MM.1S (cell line): ENCODE data around the gene TMC1.

Experiments
- DNase-seq: peaks from one replicate; pipeline ENCODE4 v3.0.0-alpha.2; 2015
- H2AFZ ChIP-seq: fragments of 300-600 bp; sonication (generic); 2 replicates; pipeline ENCODE4 v1.6.0; 2016; ENCODE audit warnings: antibody characterized with exemption, low read length
- H3F3A ChIP-seq: fragments of 300-600 bp; sonication (generic); 2 replicates; pipeline ENCODE4 v1.6.1; 2016; ENCODE audit warnings: mild to moderate bottlenecking, antibody characterized with exemption, low read length, moderate library complexity, mixed read lengths; ENCODE audit not compliant: insufficient read depth
- H3K27ac ChIP-seq: fragments of 300-600 bp; sonication (generic); 2 replicates; pipeline ENCODE4 v1.5.1; 2016; ENCODE audit warnings: mild to moderate bottlenecking, low read length
- H3K27me3 ChIP-seq: fragments of 300-600 bp; sonication (generic); replicated peaks from 2 replicates; pipeline ENCODE4 v1.6.0; 2016; ENCODE audit warnings: low read length; ENCODE audit not compliant: insufficient read depth
- H3K36me3 ChIP-seq: fragments of 300-600 bp; sonication (generic); replicated peaks from 2 replicates; pipeline ENCODE4 v1.6.1; 2016; ENCODE audit warnings: mild to moderate bottlenecking, low read length, mixed read lengths; ENCODE audit not compliant: insufficient read depth
- H3K4me1 ChIP-seq: fragments of 300-600 bp; sonication (generic); 2 replicates; pipeline ENCODE4 v1.6.1; 2016; ENCODE audit warnings: low read length, mixed read lengths
- H3K4me2 ChIP-seq: fragments of 300-600 bp; sonication (generic); 2 replicates; pipeline ENCODE4 v1.6.0; 2016; ENCODE audit warnings: low read depth, low read length
- H3K4me3 ChIP-seq: fragments of 300-600 bp; sonication (generic); 2 replicates; pipeline ENCODE4 v1.5.1; 2016; ENCODE audit warnings: low read length, mixed read lengths
- H3K79me2 ChIP-seq: fragments of 300-600 bp; sonication (generic); 2 replicates; pipeline ENCODE4 v1.6.1; 2016; ENCODE audit warnings: mixed run types, low read length, mixed read lengths
- H3K9ac ChIP-seq: fragments of 300-600 bp; sonication (generic); 2 replicates; pipeline ENCODE4 v1.6.1; 2016; ENCODE audit warnings: low read length, mixed read lengths
- H3K9me2 ChIP-seq: fragments of 300-600 bp; sonication (generic); replicated peaks from 2 replicates; pipeline ENCODE4 v1.6.1; 2016; ENCODE audit warnings: mild to moderate bottlenecking, low read length, mixed read lengths; ENCODE audit not compliant: insufficient read depth
- H3K9me3 ChIP-seq: fragments of 300-600 bp; sonication (generic); replicated peaks from 2 replicates; pipeline ENCODE4 v1.6.1; 2016; ENCODE audit warnings: mild to moderate bottlenecking, low read length, mixed read lengths; ENCODE audit not compliant: insufficient read depth
- H4K20me1 ChIP-seq: fragments of 300-600 bp; sonication (generic); 2 replicates; pipeline ENCODE4 v1.6.1; 2016; ENCODE audit warnings: mild to moderate bottlenecking, low read length, moderate library complexity, mixed read lengths; ENCODE audit not compliant: insufficient read depth
- EZH2 ChIP-seq: fragments of 300-600 bp; sonication (generic); optimal IDR thresholded peaks from 2 replicates; pipeline ENCODE3; 2017; ENCODE audit warnings: low read depth, mild to moderate bottlenecking, antibody characterized with exemption, low read length, mixed read lengths
- EZH2phosphoT487 ChIP-seq: fragments of 300-600 bp; sonication (generic); IDR thresholded peaks from 2 replicates; pipeline ENCODE4 v1.6.1; 2018; ENCODE audit warnings: antibody characterized with exemption, low read length
- TF ChIP-seq, protein P1 (sequence below): fragments of 300-600 bp; sonication (generic); IDR thresholded peaks from 2 replicates; pipeline ENCODE4 v1.5.1; 2016; ENCODE audit warnings: antibody characterized with exemption, low read length, mixed read lengths

TMC1 gene

DNA sequence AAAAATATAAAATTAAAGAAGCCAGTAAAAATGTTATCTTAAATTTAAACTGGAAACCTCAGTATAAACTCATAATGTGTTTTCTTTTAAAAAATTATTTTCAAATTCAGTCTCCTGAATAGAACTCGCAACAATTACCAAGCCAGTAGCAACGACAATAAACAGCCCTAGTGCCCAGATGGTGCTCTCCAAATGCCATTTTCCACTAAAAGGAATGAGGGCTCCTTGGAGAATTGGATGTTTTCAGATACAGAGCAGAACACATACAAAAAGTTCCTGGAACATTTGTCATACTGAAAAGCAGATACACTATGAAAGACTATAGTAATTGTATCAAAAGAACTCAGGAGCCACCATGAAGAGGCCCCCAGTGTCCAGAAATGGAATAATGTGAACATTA is 97.4 kb downstream of the TMC1 start:
- TF ChIP-seq, protein P1, sequence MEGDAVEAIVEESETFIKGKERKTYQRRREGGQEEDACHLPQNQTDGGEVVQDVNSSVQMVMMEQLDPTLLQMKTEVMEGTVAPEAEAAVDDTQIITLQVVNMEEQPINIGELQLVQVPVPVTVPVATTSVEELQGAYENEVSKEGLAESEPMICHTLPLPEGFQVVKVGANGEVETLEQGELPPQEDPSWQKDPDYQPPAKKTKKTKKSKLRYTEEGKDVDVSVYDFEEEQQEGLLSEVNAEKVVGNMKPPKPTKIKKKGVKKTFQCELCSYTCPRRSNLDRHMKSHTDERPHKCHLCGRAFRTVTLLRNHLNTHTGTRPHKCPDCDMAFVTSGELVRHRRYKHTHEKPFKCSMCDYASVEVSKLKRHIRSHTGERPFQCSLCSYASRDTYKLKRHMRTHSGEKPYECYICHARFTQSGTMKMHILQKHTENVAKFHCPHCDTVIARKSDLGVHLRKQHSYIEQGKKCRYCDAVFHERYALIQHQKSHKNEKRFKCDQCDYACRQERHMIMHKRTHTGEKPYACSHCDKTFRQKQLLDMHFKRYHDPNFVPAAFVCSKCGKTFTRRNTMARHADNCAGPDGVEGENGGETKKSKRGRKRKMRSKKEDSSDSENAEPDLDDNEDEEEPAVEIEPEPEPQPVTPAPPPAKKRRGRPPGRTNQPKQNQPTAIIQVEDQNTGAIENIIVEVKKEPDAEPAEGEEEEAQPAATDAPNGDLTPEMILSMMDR, result no peak
- TF ChIP-seq EZH2phosphoT487, result no peak
- no peak for TF ChIP-seq EZH2
- no peak for DNase-seq

GRCh38 chr9:72622186-72622585 is 100.8 kb downstream of the TMC1 start:
- H3F3A ChIP-seq, result no peaks in the 10 kb centered on the region
- no peaks in the 10 kb centered on the region for H3K36me3 ChIP-seq
- no peak overlapping the region for H3K4me2 ChIP-seq
- H3K4me1 ChIP-seq, result no peaks in the 10 kb centered on the region
- H3K27me3 ChIP-seq, result no peaks in the 10 kb centered on the region
- H3K9me2 ChIP-seq, result no peaks in the 10 kb centered on the region
- no peak for DNase-seq
- no peak overlapping the region for H3K27ac ChIP-seq
- no peaks in the 10 kb centered on the region for H4K20me1 ChIP-seq
- H3K9me3 ChIP-seq, result no peaks in the 10 kb centered on the region; the same call in 1 of the 2 replicates
- no peaks in the 10 kb centered on the region for H3K79me2 ChIP-seq
- TF ChIP-seq, protein P1, result no peak
- no peak for TF ChIP-seq EZH2phosphoT487
- TF ChIP-seq EZH2, result no peak
- no peak overlapping the region for H2AFZ ChIP-seq
- H3K9ac ChIP-seq, result no peak overlapping the region
- H3K4me3 ChIP-seq, result no peak overlapping the region

More for the DNA sequence above, 97.4 kb downstream of the TMC1 start:
- Histone ChIP-seq H3K27ac (no peak overlapping the region), H3K9ac (no peak overlapping the region), H2AFZ (no peak overlapping the region), H3K4me1 (no peaks in the 10 kb centered on the region), H3K27me3 (no peaks in the 10 kb centered on the region), H3K9me2 (no peaks in the 10 kb centered on the region), H3F3A (no peaks in the 10 kb centered on the region), H3K4me2 (no peak overlapping the region), H4K20me1 (no peaks in the 10 kb centered on the region), H3K79me2 (no peaks in the 10 kb centered on the region), H3K4me3 (no peak overlapping the region), H3K36me3 (no peaks in the 10 kb centered on the region), H3K9me3 (no peaks in the 10 kb centered on the region; the same call in 1 of the 2 replicates)

GRCh38 chr9:72623156-72623555 is 101.7 kb downstream of the TMC1 start:
- no peaks in the 10 kb centered on the region for H3K27me3 ChIP-seq
- no peaks in the 10 kb centered on the region for H3K79me2 ChIP-seq
- H4K20me1 ChIP-seq, result no peaks in the 10 kb centered on the region
- no peak overlapping the region for H3K4me2 ChIP-seq
- H3K27ac ChIP-seq, result no peak overlapping the region
- DNase-seq, result no peak
- TF ChIP-seq EZH2phosphoT487 (no peak), EZH2 (no peak)
- TF ChIP-seq, protein P1, result no peak
- no peaks in the 10 kb centered on the region for H3K36me3 ChIP-seq
- no peaks in the 10 kb centered on the region for H3K9me3 ChIP-seq
- no peak overlapping the region for H3K4me3 ChIP-seq
- H3F3A ChIP-seq, result no peaks in the 10 kb centered on the region
- no peak overlapping the region for H2AFZ ChIP-seq
- no peaks in the 10 kb centered on the region for H3K9me2 ChIP-seq
- no peak overlapping the region for H3K9ac ChIP-seq
- peaks cover 4% of the 10 kb centered on the region for H3K4me1 ChIP-seq
